ENCODE results near the gene ADAMTSL2.

ADAMTSL2 gene

DNA sequence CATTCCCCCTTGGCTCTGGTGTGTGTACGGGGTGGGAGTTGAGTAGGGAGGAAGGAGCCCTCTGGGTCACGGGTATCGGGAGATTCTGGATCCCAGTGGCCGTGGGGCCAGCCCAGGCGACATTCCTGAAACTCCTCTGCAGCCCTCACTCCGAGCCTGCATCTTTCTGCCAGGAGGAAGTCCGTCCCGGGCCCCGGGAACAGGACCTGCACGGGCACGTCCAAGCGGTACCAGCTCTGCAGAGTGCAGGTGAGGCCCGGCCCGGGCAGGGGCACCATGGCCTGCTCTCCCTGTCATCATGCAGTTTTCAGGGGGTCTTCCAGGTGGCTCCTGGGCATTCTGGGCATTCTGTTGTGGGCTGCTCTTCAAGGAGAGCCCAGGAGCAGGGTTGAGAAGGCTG, 3.7 kb downstream of the ADAMTSL2 start:
- no peak overlapping the region for H3K27ac ChIP-seq (replicated peaks)
- H3K27me3 ChIP-seq (ENCODE audit: insufficient read depth, poor library complexity, severe bottlenecking) = peaks cover 24% of the 10 kb centered on the region
- H3K4me3 ChIP-seq (replicated peaks; ENCODE audit: insufficient read depth, low read length) = no peak overlapping the region
- no peak for DNase-seq (ENCODE audit: low read depth in 1 of 2, low spot score in 1 of 2)
- TF ChIP-seq POLR2AphosphoS5 (IDR thresholded peaks at IDR 0.05; ENCODE audit: low read depth) (no peak), SPI1 (IDR thresholded peaks at IDR 0.05; ENCODE audit: borderline replicate concordance, low read depth) (no peak), GABPA (IDR thresholded peaks at IDR 0.05; ENCODE audit: low read depth) (no peak)
- TF ChIP-seq, protein P1, sequence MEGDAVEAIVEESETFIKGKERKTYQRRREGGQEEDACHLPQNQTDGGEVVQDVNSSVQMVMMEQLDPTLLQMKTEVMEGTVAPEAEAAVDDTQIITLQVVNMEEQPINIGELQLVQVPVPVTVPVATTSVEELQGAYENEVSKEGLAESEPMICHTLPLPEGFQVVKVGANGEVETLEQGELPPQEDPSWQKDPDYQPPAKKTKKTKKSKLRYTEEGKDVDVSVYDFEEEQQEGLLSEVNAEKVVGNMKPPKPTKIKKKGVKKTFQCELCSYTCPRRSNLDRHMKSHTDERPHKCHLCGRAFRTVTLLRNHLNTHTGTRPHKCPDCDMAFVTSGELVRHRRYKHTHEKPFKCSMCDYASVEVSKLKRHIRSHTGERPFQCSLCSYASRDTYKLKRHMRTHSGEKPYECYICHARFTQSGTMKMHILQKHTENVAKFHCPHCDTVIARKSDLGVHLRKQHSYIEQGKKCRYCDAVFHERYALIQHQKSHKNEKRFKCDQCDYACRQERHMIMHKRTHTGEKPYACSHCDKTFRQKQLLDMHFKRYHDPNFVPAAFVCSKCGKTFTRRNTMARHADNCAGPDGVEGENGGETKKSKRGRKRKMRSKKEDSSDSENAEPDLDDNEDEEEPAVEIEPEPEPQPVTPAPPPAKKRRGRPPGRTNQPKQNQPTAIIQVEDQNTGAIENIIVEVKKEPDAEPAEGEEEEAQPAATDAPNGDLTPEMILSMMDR (IDR thresholded peaks at IDR 0.05; ENCODE audit: insufficient read depth, low read length) = no peak
- TF ChIP-seq, protein P2, sequence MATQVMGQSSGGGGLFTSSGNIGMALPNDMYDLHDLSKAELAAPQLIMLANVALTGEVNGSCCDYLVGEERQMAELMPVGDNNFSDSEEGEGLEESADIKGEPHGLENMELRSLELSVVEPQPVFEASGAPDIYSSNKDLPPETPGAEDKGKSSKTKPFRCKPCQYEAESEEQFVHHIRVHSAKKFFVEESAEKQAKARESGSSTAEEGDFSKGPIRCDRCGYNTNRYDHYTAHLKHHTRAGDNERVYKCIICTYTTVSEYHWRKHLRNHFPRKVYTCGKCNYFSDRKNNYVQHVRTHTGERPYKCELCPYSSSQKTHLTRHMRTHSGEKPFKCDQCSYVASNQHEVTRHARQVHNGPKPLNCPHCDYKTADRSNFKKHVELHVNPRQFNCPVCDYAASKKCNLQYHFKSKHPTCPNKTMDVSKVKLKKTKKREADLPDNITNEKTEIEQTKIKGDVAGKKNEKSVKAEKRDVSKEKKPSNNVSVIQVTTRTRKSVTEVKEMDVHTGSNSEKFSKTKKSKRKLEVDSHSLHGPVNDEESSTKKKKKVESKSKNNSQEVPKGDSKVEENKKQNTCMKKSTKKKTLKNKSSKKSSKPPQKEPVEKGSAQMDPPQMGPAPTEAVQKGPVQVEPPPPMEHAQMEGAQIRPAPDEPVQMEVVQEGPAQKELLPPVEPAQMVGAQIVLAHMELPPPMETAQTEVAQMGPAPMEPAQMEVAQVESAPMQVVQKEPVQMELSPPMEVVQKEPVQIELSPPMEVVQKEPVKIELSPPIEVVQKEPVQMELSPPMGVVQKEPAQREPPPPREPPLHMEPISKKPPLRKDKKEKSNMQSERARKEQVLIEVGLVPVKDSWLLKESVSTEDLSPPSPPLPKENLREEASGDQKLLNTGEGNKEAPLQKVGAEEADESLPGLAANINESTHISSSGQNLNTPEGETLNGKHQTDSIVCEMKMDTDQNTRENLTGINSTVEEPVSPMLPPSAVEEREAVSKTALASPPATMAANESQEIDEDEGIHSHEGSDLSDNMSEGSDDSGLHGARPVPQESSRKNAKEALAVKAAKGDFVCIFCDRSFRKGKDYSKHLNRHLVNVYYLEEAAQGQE (IDR thresholded peaks at IDR 0.05; ENCODE audit: insufficient replicate concordance, low read depth) = no peak

DNA sequence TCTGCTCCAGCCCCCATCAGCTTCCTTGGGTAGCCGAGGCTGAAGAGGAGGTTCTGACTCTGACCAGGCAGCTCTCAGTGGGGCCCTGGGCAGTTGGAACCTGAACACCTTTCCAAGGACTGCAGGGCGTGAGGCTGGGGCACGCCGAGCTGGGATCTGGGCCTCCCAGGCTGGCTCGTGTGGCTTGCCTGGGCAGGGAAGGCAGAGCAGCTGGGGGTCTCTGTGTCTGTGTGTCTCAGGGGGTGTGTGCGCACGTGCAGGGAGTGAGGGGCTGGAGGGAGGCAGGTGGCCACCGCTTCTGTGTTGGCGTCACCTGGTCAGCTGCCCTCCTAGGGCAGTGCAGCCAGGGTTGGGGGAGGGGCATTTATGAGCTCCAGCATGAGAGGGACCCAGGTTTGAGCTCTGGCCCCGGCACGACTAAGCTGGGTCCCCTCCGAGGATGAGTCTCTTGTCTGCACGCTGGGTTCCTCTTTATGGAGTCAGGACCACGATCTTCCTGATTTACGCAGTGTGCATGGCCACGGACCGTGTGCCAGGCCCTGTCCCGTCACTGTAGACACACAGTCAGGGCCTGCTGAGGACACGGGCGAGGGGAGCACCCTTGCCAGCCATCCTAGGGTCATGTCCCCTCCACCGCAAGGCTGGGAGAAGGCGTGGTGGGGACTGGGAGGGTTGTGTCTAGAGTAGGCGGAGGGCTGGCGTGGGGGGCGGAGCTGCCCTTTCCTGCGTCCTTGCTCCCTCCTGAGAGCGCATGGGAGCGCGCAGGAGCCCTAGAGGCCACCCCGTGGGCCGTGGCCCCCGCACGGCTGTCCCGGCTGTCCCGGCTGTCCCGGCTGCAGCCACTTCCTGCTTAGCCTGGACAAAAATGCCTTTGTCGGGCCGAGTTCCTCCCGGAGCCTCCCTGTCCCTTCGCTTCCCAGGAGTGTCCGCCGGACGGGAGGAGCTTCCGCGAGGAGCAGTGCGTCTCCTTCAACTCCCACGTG, 4.6 kb downstream of the ADAMTSL2 start:
- DNase-seq (ENCODE audit: low read depth in 1 of 2, low spot score in 1 of 2) = no peak
- TF ChIP-seq, protein P2 (IDR thresholded peaks at IDR 0.05; ENCODE audit: insufficient replicate concordance, low read depth) = no peak
- TF ChIP-seq SPI1 (IDR thresholded peaks at IDR 0.05; ENCODE audit: borderline replicate concordance, low read depth) = peak; percentile 17; the same call in 1 of the 2 replicates
- H3K4me3 ChIP-seq (replicated peaks; ENCODE audit: insufficient read depth, low read length) = no peak overlapping the region
- H3K27me3 ChIP-seq (ENCODE audit: insufficient read depth, poor library complexity, severe bottlenecking) = peaks cover 15% of the 10 kb centered on the region
- H3K27ac ChIP-seq (replicated peaks) = no peak overlapping the region

DNA sequence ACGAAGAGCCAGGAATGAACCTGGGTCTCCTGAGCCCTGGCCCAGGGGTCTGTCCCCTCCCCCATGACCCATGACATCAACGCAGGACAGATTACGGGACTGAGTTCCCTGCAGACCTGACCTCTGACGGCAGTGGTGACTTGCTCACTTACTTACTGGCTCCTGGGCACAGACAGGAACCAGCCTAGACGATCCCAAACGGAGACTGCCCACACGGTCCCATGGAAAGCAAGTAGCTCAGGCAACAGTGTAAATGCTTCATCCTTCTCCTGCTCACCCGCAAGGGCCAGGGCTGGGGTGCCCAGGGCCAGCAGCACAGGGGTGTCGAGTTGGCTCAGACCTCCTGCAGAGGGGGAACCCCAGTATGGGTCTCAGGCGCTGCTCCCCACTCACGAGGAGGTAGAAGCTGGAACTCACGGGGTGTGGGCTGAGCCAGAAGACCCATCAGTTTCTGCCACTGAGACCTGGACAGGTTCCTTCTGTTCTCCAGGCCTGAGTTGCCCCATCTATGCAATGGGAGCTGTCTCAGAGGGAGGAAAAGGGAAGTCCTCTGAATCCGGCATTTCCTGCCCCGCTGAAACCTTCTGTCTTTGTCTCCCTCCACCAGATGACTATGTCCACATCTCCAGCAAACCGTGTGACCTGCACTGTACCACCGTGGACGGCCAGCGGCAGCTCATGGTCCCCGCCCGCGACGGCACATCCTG, 5.6 kb downstream of the ADAMTSL2 start:
- DNase-seq (ENCODE audit: low read depth in 1 of 2, low spot score in 1 of 2) = peak in 1 of 2 experiments; percentile 60
- TF ChIP-seq SPI1 (IDR thresholded peaks at IDR 0.05; ENCODE audit: borderline replicate concordance, low read depth) (peak; percentile 89), POLR2AphosphoS5 (IDR thresholded peaks at IDR 0.05; ENCODE audit: low read depth) (no peak), GABPA (IDR thresholded peaks at IDR 0.05; ENCODE audit: low read depth) (no peak)
- TF ChIP-seq, protein P1 (IDR thresholded peaks at IDR 0.05; ENCODE audit: insufficient read depth, low read length) = no peak
- TF ChIP-seq, protein P2 (IDR thresholded peaks at IDR 0.05; ENCODE audit: insufficient replicate concordance, low read depth) = no peak
- peaks cover 7% of the 10 kb centered on the region for H3K27me3 ChIP-seq (ENCODE audit: insufficient read depth, poor library complexity, severe bottlenecking)
- H3K4me3 ChIP-seq (replicated peaks; ENCODE audit: insufficient read depth, low read length) = no peak overlapping the region
- H3K27ac ChIP-seq (replicated peaks) = no peak overlapping the region

Measured in HL-60 (cell line).